ENCODE measurements around the gene KLRC4. TPM values are rescaled to one million over a fixed set of nuclear protein-coding genes. Genes with fewer than 3 reads are reported as not detected.

KLRC4 gene, protein sequence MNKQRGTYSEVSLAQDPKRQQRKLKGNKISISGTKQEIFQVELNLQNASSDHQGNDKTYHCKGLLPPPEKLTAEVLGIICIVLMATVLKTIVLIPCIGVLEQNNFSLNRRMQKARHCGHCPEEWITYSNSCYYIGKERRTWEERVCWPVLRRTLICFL
- polyA plus RNA-seq (2012; rRNA removed): not detected in 2 replicates
- polyA plus RNA-seq (2012; cell fraction: cytosol; rRNA removed): not detected in 2 replicates
- not detected in 2 replicates for polyA plus RNA-seq (2012; cell fraction: nucleus; rRNA removed)

- Histone ChIP-seq H3K9ac (no peak within 1 kb of the TSS), H3K79me2 (ENCODE audit: insufficient read depth) (no peaks in the 10 kb centered on the region), H3K4me2 (no peak within 1 kb of the TSS), H2AFZ (ENCODE audit: low read depth) (no peak within 1 kb of the TSS), H3K27me3 (ENCODE audit: insufficient read depth) (no peaks in the 10 kb centered on the region; the same call in 1 of the 2 replicates), H3K27ac (ENCODE audit: low read depth in 2 of 2, low read length in 1 of 2) (no peak within 1 kb of the TSS), H3K4me3 (ENCODE audit: low read depth in 2 of 2, low read length in 1 of 2) (no peak within 1 kb of the TSS), H3K9me2 (no peaks in the 10 kb centered on the region), H4K20me1 (ENCODE audit: insufficient read depth) (no peaks in the 10 kb centered on the region), H3K4me1 (ENCODE audit: control insufficient read depth in 1 of 2, insufficient read depth in 2 of 2, low read depth in 1 of 2, low read length in 1 of 2) (no peaks in the 10 kb centered on the region), H3F3A (replicated peaks; ENCODE audit: insufficient read depth) (no peaks in the 10 kb centered on the region), H3K9me3 (no peaks in the 10 kb centered on the region), H3K36me3 (replicated peaks in 1 of 2; ENCODE audit: control insufficient read depth in 1 of 2, insufficient read depth in 2 of 2, low read length in 1 of 2) (no peaks in the 10 kb centered on the region)
- TF ChIP-seq JUND (IDR thresholded peaks at IDR 0.05) (no peak), USF2 (IDR thresholded peaks at IDR 0.05; ENCODE audit: borderline replicate concordance, low read depth, low read length) (no peak), FOXM1 (IDR thresholded peaks at IDR 0.05; ENCODE audit: low read depth) (no peak), CTCF (IDR thresholded peaks at IDR 0.05) (no peak)
- TF ChIP-seq, protein P1, sequence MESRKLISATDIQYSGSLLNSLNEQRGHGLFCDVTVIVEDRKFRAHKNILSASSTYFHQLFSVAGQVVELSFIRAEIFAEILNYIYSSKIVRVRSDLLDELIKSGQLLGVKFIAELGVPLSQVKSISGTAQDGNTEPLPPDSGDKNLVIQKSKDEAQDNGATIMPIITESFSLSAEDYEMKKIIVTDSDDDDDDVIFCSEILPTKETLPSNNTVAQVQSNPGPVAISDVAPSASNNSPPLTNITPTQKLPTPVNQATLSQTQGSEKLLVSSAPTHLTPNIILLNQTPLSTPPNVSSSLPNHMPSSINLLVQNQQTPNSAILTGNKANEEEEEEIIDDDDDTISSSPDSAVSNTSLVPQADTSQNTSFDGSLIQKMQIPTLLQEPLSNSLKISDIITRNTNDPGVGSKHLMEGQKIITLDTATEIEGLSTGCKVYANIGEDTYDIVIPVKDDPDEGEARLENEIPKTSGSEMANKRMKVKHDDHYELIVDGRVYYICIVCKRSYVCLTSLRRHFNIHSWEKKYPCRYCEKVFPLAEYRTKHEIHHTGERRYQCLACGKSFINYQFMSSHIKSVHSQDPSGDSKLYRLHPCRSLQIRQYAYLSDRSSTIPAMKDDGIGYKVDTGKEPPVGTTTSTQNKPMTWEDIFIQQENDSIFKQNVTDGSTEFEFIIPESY (IDR thresholded peaks at IDR 0.05; ENCODE audit: borderline replicate concordance, low read depth): no peak
- ChIA-PET CTCF (no interaction called here), POLR2A (no interaction called here)
- no peak for DNase-seq
- 0% methylated on average over 1 of the region's 1 CpG for WGBS (ENCODE audit: low lambda C conversion rate)
These were observed at the start of gene KLRC4 for GRCh38 chr12:10409392-10409791. KLRC4 (minus strand) TSS chr12:10409757; CDS start chr12:10409575, 182 bp downstream.

DNA sequence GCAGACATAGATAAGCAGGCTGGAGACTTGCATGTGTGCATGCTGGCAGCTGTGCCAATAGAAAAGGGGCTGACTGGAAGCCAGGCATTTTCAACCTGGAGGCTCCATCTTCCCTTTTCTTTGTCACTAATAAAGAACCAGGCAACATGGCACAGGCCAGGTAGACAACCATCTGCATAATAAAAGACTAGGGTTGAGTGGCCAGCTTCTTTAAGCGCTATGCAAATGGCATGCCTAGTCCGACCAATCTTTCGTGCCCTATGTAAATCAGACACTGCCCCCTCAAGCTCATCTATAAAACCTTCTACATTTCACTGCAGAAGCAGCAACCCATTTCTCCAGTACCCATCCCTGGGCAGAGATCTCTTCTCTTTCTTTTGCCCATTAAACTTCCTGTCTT is 48.2 kb upstream of the KLRC4 start:
- Histone ChIP-seq H4K20me1 (ENCODE audit: insufficient read depth) (no peaks in the 10 kb centered on the region), H3K27me3 (ENCODE audit: insufficient read depth) (no peaks in the 10 kb centered on the region), H3K36me3 (replicated peaks in 1 of 2; ENCODE audit: control insufficient read depth in 1 of 2, insufficient read depth in 2 of 2, low read length in 1 of 2) (no peaks in the 10 kb centered on the region), H3K9ac (no peak overlapping the region), H3K4me2 (no peak overlapping the region), H3K79me2 (ENCODE audit: insufficient read depth) (no peaks in the 10 kb centered on the region), H3F3A (replicated peaks; ENCODE audit: insufficient read depth) (no peaks in the 10 kb centered on the region), H3K4me3 (ENCODE audit: low read depth in 2 of 2, low read length in 1 of 2) (no peak overlapping the region), H2AFZ (ENCODE audit: low read depth) (no peak overlapping the region), H3K9me3 (no peaks in the 10 kb centered on the region), H3K27ac (ENCODE audit: low read depth in 2 of 2, low read length in 1 of 2) (no peak overlapping the region), H3K4me1 (ENCODE audit: control insufficient read depth in 1 of 2, insufficient read depth in 2 of 2, low read depth in 1 of 2, low read length in 1 of 2) (no peaks in the 10 kb centered on the region), H3K9me2 (no peaks in the 10 kb centered on the region)
- 19% methylated on average over 3 of the region's 3 CpGs for WGBS (ENCODE audit: low lambda C conversion rate)
- ChIA-PET POLR2A (no interaction called here), CTCF (no interaction called here)
- DNase-seq: no peak
- TF ChIP-seq USF2 (IDR thresholded peaks at IDR 0.05; ENCODE audit: borderline replicate concordance, low read depth, low read length): no peak
- TF ChIP-seq GATA2 (CRISPR knock-in tag; IDR thresholded peaks at IDR 0.05): no peak
- TF ChIP-seq RXRA (IDR thresholded peaks at IDR 0.05; ENCODE audit: borderline replicate concordance, low read depth): no peak
- TF ChIP-seq, protein P2, sequence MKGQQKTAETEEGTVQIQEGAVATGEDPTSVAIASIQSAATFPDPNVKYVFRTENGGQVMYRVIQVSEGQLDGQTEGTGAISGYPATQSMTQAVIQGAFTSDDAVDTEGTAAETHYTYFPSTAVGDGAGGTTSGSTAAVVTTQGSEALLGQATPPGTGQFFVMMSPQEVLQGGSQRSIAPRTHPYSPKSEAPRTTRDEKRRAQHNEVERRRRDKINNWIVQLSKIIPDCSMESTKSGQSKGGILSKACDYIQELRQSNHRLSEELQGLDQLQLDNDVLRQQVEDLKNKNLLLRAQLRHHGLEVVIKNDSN (IDR thresholded peaks at IDR 0.05; ENCODE audit: borderline replicate concordance, low read depth): no peak
- no peak for TF ChIP-seq POLR2AphosphoS5 (IDR thresholded peaks at IDR 0.05; ENCODE audit: low read depth, low read length)
- TF ChIP-seq, protein P3, sequence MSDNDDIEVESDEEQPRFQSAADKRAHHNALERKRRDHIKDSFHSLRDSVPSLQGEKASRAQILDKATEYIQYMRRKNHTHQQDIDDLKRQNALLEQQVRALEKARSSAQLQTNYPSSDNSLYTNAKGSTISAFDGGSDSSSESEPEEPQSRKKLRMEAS (IDR thresholded peaks at IDR 0.05; ENCODE audit: low read depth): no peak
- TF ChIP-seq NRF1 (IDR thresholded peaks at IDR 0.05; ENCODE audit: low read depth, low read length): no peak
- TF ChIP-seq EZH2phosphoT487 (IDR thresholded peaks at IDR 0.05; ENCODE audit: borderline replicate concordance, low read depth): no peak
- TF ChIP-seq, protein P4, sequence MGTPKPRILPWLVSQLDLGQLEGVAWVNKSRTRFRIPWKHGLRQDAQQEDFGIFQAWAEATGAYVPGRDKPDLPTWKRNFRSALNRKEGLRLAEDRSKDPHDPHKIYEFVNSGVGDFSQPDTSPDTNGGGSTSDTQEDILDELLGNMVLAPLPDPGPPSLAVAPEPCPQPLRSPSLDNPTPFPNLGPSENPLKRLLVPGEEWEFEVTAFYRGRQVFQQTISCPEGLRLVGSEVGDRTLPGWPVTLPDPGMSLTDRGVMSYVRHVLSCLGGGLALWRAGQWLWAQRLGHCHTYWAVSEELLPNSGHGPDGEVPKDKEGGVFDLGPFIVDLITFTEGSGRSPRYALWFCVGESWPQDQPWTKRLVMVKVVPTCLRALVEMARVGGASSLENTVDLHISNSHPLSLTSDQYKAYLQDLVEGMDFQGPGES (IDR thresholded peaks at IDR 0.05; ENCODE audit: low read depth, low read length): no peak
